C4-2B (cell line): ENCODE data around the gene MRPL3.

Source experiments
- H3K27ac ChIP-seq: fragments of 450-650 bp; 2 replicates; pipeline ENCODE4 v1.5.1; 2017
- CTCF ChIP-seq: fragments of 450-650 bp; conservative IDR thresholded peaks from 2 replicates; pipeline ENCODE4 v1.5.1; 2017; ENCODE audit warnings: mild to moderate bottlenecking
- ZFX ChIP-seq: fragments of 450-650 bp; IDR thresholded peaks from 2 replicates; pipeline ENCODE4 v1.6.1; 2017

The MRPL3 gene

GRCh38 chr3:131480116-131480515 lies 22.7 kb downstream of the MRPL3 start:
- TF ChIP-seq CTCF (no peak), ZFX (no peak)
- H3K27ac ChIP-seq = no peak overlapping the region

GRCh38 chr3:131477813-131478212 lies 25.0 kb downstream of the MRPL3 start:
- H3K27ac ChIP-seq = no peak overlapping the region
- no peak for TF ChIP-seq CTCF

- H3K27ac ChIP-seq = no peak overlapping the region
- TF ChIP-seq CTCF = no peak
- TF ChIP-seq ZFX = no peak
These were observed 28.7 kb downstream of the MRPL3 start for GRCh38 chr3:131474115-131474514.

- TF ChIP-seq CTCF = no peak
- TF ChIP-seq ZFX = no peak
- no peak overlapping the region for H3K27ac ChIP-seq
These were observed 32.4 kb downstream of the MRPL3 start for GRCh38 chr3:131470377-131470776.

GRCh38 chr3:131458653-131459052 lies 44.1 kb downstream of the MRPL3 start:
- H3K27ac ChIP-seq = no peak overlapping the region
- no peak for TF ChIP-seq CTCF
- no peak for TF ChIP-seq ZFX

GRCh38 chr3:131457220-131457619 lies 45.6 kb downstream of the MRPL3 start:
- TF ChIP-seq CTCF = no peak
- no peak for TF ChIP-seq ZFX
- no peak overlapping the region for H3K27ac ChIP-seq

GRCh38 chr3:131454501-131454900 lies 48.3 kb downstream of the MRPL3 start:
- no peak overlapping the region for H3K27ac ChIP-seq
- TF ChIP-seq CTCF (no peak), ZFX (no peak)

- TF ChIP-seq ZFX (no peak), CTCF (no peak)
- no peak overlapping the region for H3K27ac ChIP-seq
These were observed 49.2 kb downstream of the MRPL3 start for GRCh38 chr3:131453533-131453932.
